HG02973 (cell line): Measurements from ENCODE around the gene SPAG16.
"Not testable (repeated sequence)": the region's sequence is repeated elsewhere in the genome, so short reads cannot be mapped to it uniquely, and the experiment has no call there.

Experiments used
- ATAC-seq: cut with Tn5 transposase; IDR thresholded peaks from one replicate; pipeline ENCODE4 v1.9.1; 2021; ENCODE audit warnings: moderate library complexity; ENCODE audit not compliant: unreplicated experiment

The SPAG16 gene

DNA sequence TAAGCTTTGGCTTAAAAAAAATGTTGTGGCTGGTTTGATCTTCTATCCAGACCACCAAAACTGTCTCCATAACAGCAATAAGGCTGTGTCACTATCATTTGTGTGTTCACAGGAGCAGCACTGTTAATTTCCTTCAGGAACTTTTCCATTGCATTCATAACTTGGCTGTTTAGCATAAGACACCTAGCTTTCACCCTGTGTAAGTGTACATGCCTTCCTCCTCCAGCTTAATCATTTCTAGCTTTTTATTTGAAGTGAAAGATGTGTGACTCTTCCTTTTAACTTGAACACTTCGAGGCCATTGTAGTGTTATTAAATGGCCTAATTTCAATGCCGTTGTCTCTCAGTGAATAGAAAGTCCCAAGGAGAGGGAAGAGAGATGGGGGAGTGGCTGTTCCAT lies 773.7 kb downstream of the SPAG16 start:
- ATAC-seq = no peak

DNA sequence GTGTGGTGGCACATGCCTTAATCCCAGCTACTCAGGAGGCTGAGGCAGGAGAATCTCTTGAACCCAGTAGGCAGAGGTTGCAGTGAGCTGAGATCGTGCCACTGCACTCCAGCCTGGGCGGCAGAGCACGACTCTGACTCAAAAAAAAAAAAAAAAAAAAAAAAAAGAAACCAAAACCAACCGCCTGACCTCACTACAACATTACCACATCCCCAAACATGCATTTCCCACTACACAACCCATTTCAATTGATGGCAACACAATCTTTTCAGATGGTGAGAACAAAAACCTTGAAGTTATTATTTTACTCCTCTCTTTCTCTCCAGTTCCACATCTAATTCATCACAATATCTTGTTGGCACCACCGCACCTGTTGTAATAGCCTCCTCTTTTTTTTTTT lies 778.0 kb downstream of the SPAG16 start:
- ATAC-seq = not testable (repeated sequence)

DNA sequence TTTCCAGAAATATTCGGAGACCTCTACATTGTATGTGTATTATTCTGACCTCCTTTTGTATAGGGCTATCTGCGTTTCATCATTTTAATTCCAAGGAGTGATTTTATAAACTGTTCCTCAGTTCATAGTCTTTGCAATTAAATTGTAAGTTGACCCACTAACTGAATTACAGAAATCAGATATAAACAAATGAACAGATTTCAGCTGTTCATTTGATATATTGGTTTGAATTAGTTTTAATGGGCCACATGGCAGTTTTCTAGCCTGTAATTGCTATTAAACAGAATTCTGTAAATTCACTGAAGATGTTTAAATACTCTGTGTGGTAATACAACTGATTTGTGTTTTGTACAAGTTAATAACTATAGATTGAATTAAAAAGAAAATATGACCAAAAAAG lies 780.2 kb downstream of the SPAG16 start:
- ATAC-seq = no peak

DNA sequence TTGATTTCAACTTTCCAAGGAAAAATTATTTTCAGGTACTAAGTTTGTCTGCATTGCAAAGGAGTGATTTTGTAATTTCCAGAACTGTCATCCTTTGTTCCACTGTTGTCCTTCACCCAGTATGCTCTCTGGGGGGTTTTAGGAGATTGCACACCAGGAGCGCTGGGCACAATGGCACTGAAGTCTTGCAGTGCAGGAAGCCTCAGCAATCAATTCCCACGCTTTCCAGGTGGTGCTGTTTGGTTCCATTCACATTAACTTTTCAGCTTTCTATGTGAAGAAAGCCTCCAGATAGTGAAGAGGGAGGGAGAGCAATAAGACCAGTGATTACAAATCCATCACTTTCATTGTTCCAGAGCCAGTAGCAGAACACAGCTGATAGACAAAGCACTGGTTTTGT lies 782.6 kb downstream of the SPAG16 start:
- no peak for ATAC-seq

DNA sequence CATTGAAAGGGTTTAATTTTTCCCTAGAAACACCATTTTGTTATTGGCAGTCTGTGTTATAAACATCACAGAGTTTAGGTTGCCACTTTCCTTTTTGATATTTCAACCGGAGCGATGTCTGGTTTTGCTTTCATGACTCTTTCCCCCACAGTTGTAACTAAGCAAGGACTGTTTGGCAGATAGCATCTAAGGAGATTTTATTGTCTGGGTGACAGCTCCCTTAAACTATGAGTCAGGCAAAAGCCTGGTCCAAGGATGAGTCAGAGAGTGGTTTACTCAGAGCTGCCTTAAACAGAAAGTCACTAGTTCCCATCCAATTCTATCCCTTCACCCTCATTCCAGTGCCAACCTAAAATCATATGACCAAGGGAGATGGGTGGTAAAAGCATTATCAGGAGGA lies 785.0 kb downstream of the SPAG16 start:
- ATAC-seq = peak; percentile 58

DNA sequence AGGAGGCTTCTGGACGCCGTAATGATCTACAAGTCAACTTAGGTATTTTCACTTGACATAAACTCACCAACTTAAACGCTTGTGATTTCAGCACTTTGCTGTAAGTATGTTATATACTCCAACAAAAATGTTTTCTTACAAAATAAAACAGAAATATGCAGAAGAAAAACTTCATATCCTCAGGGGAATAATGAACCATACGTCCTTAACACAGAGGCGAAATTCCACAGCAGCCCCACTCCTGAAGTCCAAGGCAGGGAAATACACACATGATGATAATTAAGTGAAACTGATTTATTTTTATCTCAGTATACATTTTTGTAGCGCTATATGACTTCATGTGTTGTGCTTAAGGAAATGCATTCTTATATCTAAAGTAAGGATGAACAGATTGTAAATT lies 791.2 kb downstream of the SPAG16 start:
- no peak for ATAC-seq

- no peak for ATAC-seq
Measured at GRCh38 chr2:214076527-214076926, 792.3 kb downstream of the SPAG16 start.

GRCh38 chr2:214077727-214078126 lies 793.5 kb downstream of the SPAG16 start:
- ATAC-seq = no peak

GRCh38 chr2:214079032-214079431 lies 794.8 kb downstream of the SPAG16 start:
- ATAC-seq = no peak

- ATAC-seq = no peak
Measured at GRCh38 chr2:214088536-214088935, 804.3 kb downstream of the SPAG16 start.

DNA sequence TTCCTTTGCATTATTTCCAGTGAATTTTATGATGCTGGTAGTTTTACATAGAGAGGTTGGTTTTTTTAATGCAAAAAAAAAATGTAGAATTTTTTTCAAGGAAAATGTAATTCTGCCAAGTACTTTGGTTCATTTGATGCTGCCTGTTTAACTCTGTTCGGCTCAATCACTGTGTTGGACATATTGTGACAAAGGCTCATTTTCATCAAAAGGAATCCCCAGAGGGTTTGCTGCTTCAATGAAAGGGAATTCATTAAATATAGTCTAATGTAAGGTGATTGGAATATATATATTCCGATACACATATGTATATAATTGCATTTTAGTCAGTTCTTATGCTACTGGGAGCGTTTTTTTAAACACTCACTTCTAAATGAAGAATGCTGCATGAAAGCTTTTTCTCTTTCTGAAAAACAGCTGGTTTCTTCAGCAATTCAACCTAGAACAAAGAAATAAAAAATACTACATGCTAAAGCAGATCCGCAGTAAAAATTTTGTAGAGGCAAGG lies 812.0 kb downstream of the SPAG16 start:
- ATAC-seq = no peak

DNA sequence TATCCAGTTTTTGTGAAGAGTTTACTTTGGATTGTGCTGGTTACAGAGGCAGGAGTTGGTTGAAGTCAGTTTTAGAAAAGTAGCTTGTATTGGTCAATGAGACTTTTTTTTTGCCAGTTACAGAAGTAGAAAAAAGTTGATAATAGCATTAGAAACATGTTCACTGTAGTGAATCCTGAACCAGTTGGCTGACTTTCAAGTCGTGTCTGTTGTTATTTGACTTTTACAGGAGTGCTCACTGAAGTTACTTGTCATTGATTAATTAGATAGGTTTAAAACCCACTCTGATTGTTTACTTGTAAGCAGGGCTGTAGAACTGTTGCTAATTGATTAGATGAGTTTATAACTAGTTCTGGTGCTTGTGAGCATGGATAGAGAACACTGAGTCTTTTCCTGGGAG lies 814.5 kb downstream of the SPAG16 start:
- no peak for ATAC-seq

GRCh38 chr2:214100488-214100887 lies 816.2 kb downstream of the SPAG16 start:
- ATAC-seq = no peak

GRCh38 chr2:214103276-214104001 lies 819.2 kb downstream of the SPAG16 start:
- ATAC-seq = no peak

- ATAC-seq = no peak
Measured at GRCh38 chr2:214104219-214104618, 820.0 kb downstream of the SPAG16 start.

- ATAC-seq = no peak
Measured at GRCh38 chr2:214104967-214105366, 820.7 kb downstream of the SPAG16 start.

- no peak for ATAC-seq
Measured at GRCh38 chr2:214107726-214108125, 823.5 kb downstream of the SPAG16 start.

DNA sequence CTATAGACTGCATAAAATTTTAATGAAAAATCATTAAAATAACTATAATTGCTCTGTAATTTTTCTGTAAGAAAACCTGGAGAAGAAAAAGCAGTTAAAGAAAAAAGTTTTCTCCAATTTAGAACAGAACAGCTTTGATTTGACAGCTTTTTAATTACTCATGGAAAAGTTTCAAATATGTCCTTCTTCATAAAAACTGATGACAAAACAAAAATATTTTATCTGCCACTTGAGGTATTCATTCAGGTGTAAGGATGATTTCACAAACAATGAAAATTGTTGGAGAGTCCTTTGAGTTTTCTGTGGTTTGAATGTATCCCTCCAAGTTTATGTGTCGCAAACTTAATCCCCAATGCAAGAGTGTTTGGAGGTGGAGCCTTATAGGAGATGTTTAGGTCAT lies 824.3 kb downstream of the SPAG16 start:
- ATAC-seq = no peak

- ATAC-seq = no peak
Measured at GRCh38 chr2:214117054-214117453, 832.8 kb downstream of the SPAG16 start.

GRCh38 chr2:214126135-214126534 lies 841.9 kb downstream of the SPAG16 start:
- ATAC-seq = no peak

DNA sequence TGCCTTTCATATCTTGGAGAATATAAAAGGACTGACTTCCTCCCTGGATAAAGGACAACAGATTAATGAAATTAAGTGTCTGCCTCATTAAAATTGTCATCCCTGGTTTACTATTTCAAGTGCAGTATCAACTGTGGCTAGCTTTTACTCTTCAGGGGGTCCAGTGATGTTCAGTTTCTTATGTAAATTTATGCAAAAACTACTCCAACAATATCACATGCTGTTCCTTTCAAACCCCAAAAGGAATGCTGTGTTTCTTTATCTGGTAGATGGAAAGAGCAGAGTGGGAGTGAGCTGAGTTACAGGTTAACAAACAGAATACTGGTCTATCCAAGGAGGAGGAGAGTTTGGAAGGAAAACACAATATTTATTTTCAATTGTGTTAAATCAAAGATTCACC lies 842.9 kb downstream of the SPAG16 start:
- ATAC-seq = no peak

DNA sequence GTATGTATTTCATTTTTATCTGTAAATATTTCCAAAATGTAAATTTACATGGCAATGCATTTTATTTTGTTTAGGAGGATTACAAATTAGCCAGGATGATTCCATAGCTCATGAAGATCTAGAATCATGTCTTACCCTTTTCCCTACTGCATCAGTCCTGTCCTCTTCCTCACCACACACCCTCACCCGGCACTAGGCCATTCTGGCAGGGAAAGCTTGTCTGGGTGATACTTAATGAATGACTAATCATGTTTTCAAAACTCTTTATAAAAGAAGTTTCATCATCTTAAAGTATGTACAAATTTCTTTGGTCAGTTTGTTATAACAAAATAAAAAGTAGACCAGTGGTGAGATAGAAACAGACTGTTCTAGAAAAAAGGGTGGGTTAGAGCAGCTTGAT lies 843.3 kb downstream of the SPAG16 start:
- no peak for ATAC-seq

GRCh38 chr2:214128040-214128439 lies 843.8 kb downstream of the SPAG16 start:
- ATAC-seq = no peak
